GM20000 (cell line): ENCODE measurements around the gene GRID1.
"Not testable (repeated sequence)": the region's sequence is repeated elsewhere in the genome, so short reads cannot be mapped to it uniquely, and the experiment has no call there.

ENCODE experiments used
- DNase-seq: peaks from one replicate; pipeline ENCODE4 v3.0.0; 2012; ENCODE audit warnings: low spot score
- TF ChIP-seq, protein P1 (sequence below): IDR thresholded peaks from 2 replicates; pipeline ENCODE4 v1.5.1; 2012; ENCODE audit warnings: mild to moderate bottlenecking, control low read depth; ENCODE audit errors: extremely low read depth, missing control alignments

The GRID1 gene

DNA sequence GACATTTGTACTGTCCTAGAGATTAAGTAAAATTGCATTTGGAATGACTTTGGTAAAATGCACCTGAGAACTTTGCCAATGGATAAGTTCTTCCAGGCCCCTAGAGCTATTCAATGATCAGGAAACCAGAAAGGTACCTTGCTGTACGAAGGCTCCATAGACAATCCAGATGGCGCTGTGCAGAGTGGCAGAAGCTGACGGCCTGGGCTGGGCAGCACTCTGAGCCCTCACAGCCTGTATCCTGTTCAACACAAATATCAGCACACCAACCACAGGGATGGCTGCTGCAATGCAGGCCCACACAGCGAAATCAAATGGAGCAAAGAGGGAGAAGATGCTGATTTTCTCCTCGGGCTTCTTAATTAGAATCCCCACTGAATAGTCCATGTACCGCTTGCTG is 642.4 kb downstream of the GRID1 start:
- DNase-seq = no peak
- TF ChIP-seq, protein P1, sequence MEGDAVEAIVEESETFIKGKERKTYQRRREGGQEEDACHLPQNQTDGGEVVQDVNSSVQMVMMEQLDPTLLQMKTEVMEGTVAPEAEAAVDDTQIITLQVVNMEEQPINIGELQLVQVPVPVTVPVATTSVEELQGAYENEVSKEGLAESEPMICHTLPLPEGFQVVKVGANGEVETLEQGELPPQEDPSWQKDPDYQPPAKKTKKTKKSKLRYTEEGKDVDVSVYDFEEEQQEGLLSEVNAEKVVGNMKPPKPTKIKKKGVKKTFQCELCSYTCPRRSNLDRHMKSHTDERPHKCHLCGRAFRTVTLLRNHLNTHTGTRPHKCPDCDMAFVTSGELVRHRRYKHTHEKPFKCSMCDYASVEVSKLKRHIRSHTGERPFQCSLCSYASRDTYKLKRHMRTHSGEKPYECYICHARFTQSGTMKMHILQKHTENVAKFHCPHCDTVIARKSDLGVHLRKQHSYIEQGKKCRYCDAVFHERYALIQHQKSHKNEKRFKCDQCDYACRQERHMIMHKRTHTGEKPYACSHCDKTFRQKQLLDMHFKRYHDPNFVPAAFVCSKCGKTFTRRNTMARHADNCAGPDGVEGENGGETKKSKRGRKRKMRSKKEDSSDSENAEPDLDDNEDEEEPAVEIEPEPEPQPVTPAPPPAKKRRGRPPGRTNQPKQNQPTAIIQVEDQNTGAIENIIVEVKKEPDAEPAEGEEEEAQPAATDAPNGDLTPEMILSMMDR = no peak

DNA sequence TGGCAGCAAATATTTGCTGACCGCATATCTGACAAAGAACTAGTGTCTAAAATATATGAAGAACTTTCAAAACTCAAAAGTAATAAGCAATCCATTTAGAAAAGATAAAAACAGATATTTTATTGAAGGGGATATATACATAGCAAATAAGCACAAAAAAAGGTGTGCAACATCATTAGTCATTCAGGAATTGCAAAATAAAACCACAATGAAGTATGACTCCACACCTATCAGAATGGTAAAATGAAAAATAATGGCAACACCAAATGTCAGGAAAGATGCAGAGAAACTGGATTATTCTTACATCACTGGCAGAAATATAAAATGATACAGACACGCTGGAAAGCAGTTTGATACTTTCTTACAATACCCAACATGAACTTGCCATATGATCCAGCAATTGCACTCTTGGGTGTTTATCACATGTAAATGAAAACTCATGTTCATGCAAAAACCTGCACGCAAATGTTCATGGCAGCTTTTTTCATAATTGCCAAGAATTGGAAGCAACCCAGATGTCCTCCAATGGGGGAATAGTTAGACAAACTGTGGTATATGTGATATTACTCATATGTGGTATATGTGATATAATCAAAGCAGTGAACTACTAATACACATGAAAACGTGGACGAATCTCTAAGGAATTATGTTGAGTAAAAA is 645.5 kb downstream of the GRID1 start:
- DNase-seq = no peak
- TF ChIP-seq, protein P1 = no peak

DNA sequence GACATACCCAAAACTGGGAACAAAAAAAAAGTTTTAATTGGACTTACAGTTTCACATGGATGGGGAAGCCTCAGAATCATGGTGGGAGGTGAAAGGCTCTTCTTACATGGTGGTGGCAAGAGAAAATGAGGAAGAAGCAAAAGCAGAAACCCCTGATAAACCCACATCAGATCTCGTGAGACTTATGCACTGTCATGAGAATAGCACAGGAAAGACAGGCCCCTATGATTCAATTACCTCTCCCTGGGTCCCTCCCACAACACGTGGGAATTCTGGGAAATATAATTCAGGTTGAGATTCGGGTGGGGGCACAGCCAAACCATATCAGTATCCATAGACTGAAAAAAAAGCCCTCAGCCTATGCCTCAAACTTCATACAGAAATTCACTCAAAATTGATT is 647.2 kb downstream of the GRID1 start:
- TF ChIP-seq, protein P1 = no peak
- no peak for DNase-seq

DNA sequence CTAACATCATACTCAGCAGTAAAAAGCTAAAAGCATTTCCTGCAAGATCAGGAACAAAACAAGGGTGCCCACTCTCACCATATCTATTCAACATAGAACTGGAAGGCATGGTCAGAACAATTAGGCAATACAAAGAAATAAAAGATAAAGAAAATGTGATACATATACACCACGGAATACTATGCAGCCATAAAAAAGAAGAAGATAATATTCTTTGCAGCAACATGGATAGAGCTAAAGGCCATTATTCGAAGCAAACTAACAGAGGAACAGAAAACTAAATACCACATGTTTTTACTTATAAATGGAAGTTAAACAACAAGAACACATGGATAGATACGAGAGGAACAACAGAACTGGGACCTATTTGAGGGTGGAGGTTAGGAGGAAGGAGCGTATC is 652.7 kb downstream of the GRID1 start:
- no peak for DNase-seq
- TF ChIP-seq, protein P1 = no peak

DNA sequence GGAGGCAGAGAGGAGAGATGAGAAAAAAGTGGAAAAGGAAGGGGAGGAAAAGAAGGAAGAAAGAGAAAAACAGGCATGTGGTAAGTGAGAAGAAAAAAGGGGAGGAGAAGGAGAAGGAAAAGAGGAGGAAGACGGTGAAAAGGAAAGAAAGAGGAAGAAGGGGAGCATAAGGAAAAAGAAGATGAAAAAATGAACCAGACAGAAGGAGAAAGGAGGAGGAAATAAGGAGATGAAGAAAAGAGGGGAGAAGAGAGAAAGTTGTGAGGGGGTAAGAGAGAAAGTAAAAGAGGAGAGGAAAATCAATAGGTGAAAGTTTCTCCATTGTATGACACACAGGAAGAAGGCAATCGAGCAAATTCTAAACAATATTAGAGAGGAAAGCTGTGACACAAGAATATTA is 663.8 kb downstream of the GRID1 start:
- no peak for DNase-seq
- TF ChIP-seq, protein P1 = no peak

DNA sequence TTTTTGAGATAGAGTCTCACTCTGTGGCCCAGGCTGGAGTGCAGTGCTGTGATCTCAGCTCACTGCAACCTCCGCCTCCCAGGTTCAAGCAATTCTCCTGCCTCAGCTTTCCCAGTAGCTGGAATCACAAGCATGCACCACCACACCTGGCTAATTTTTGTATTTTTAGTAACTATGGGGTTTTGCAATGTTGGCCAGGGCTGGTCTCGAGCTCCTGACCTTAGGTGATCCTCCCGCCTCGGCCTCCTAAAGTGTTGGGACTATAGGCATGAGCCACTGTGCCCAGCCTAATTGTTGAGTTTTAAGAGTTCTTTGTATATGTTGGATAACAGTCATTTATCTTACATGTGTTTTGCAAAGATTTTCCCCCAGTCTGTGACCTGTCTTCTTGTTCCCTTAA is 667.5 kb downstream of the GRID1 start:
- not testable (repeated sequence) for DNase-seq

DNA sequence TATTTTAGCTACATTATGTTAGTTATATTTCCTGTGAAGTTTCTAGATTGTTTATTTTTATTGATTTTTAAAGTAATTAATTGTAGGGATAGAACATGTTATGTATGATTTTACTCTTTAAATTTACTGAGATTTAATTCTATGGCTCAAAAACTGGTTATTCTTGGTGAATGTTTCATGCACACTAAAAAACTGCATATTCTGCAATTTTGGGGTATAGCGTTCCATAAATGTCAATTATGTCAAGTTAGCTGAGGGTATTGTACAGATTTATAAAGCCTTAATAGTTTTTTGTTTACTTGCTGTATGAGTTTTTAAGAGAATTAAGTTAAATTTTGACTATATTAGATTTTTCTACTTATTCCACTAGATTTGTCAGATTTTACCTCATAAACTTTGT is 669.7 kb downstream of the GRID1 start:
- TF ChIP-seq, protein P1 = no peak
- DNase-seq = no peak

DNA sequence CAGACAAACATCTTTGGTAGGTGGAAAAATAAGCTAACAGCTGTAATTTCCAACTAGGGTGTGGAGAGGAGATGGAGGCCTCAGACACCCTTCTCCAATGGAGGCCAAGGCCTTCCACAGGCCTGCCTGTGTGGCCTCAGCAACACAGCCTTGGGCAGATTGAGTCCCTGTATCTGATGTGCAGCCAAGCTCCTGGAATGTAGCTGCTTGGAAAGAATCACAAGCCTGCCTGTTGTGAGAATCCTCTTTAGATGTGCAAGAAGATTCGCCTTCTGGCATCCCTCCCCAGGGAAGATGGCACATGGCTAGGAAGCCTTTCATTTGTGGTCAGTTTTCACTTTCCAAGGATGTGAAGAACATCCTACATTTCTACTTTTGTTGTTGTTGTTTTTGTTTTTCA is 684.0 kb downstream of the GRID1 start:
- DNase-seq = no peak
- TF ChIP-seq, protein P1 = no peak
